Measurements from ENCODE around the gene FHOD3.

DNA sequence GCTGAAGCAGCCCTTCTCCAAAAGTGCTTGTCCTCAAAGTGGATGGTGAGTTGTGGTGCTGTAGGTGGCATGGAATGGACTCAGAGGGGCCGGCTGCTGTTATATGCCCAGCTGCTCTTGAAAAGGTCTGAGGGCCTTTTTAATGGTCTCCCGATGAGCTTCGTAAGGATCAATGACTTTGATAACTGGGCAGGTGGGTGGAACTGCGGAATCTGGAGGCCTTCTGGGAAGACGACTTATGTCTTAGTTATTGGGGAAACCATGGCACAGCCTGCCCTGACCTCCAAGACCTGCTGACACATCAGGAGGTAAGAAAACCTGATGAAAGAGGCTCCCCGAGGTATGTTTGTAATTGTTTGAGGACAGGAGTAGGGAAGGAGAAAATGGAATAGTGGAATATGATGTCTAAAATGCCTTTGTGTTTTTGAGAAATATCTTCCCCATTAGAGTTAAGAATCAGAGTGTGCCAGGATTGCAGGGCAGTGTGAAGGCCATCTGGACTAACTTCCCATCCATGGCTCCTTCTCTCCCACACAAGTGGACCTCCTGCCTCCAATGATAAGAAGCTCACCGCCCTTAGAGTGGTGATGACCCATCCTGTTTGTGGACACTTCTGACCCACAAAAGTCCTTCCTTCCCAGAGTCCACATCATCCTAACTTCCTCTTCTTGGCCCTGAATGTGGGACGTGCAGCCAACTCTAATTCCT, 236.1 kb downstream of the FHOD3 start:
- TF ChIP-seq, protein P1, sequence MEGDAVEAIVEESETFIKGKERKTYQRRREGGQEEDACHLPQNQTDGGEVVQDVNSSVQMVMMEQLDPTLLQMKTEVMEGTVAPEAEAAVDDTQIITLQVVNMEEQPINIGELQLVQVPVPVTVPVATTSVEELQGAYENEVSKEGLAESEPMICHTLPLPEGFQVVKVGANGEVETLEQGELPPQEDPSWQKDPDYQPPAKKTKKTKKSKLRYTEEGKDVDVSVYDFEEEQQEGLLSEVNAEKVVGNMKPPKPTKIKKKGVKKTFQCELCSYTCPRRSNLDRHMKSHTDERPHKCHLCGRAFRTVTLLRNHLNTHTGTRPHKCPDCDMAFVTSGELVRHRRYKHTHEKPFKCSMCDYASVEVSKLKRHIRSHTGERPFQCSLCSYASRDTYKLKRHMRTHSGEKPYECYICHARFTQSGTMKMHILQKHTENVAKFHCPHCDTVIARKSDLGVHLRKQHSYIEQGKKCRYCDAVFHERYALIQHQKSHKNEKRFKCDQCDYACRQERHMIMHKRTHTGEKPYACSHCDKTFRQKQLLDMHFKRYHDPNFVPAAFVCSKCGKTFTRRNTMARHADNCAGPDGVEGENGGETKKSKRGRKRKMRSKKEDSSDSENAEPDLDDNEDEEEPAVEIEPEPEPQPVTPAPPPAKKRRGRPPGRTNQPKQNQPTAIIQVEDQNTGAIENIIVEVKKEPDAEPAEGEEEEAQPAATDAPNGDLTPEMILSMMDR (IDR thresholded peaks at IDR 0.05; ENCODE audit: insufficient read depth, low read length) = no peak
- TF ChIP-seq SPI1 (IDR thresholded peaks at IDR 0.05; ENCODE audit: borderline replicate concordance, low read depth) = no peak
